Transverse colon (tissue), 4 donors: ENCODE data around the gene PCDHA13. TPM values are rescaled to one million over a fixed set of nuclear protein-coding genes. Genes with fewer than 3 reads are reported as not detected.
"Not testable (repeated sequence)": the region's sequence is repeated elsewhere in the genome, so short reads cannot be mapped to it uniquely, and the experiment has no call there.

Source experiments
- DNase-seq: peaks from one replicate; pipeline ENCODE4 v3.0.0-alpha.2; 2019
- H3K27ac ChIP-seq, 4 donors: fragments of 200-600 bp; sonication (generic); 2 replicates each; pipeline ENCODE4 v1.5.1; 2016 to 2018; ENCODE audit warnings: inconsistent platforms in 4 of 4
- H3K27me3 ChIP-seq: fragments of 200-600 bp; sonication (generic); 2 replicates; pipeline ENCODE4 v1.5.1; 2017; ENCODE audit warnings: inconsistent platforms
- H3K36me3 ChIP-seq, 4 donors: fragments of 200-600 bp; sonication (generic); 2 replicates each; pipeline ENCODE4 v1.5.1; 2017 to 2019; ENCODE audit warnings: inconsistent platforms in 4 of 4
- H3K4me1 ChIP-seq, 4 donors: fragments of 200-600 bp; sonication (generic); 2 replicates each; pipeline ENCODE4 v1.5.1; 2017 to 2020; ENCODE audit warnings: inconsistent platforms in 4 of 4
- H3K4me3 ChIP-seq, 4 donors: fragments of 200-600 bp; sonication (generic); 1 replicate in 1 of 4; 2 replicates in 3 of 4; pipeline versions ENCODE4 v1.5.1 to v1.6.1; 2017 to 2019; ENCODE audit warnings: inconsistent platforms in 4 of 4
- H3K9me3 ChIP-seq, 2 donors: fragments of 200-600 bp; sonication (generic); 2 replicates each; pipeline ENCODE4 v1.5.1; 2017 to 2019; ENCODE audit warnings: inconsistent platforms in 2 of 2
- EP300 ChIP-seq: sonication (generic); formaldehyde crosslinking; IDR thresholded peaks from one replicate; pipeline ENCODE4 v1.6.1; 2017; ENCODE audit warnings: antibody characterized with exemption, low read depth
- POLR2A ChIP-seq: fragments of 450-650 bp; IDR thresholded peaks from one replicate; pipeline ENCODE4 v1.6.1; 2016; ENCODE audit warnings: antibody characterized with exemption, mild to moderate bottlenecking, moderate library complexity
- POLR2AphosphoS5 ChIP-seq, 3 donors: sonication (generic); formaldehyde crosslinking; IDR thresholded peaks; one replicate each; pipeline ENCODE4 v1.6.1; 2016; ENCODE audit warnings: antibody characterized with exemption in 3 of 3
- WGBS, 2 donors: methylation state at CpG; one replicate each; pipeline ENCODE4 v1.1.5; 2018; ENCODE audit warnings: low coverage in 1 of 2; 5-methylcytosine and 5-hydroxymethylcytosine counted together
- in situ Hi-C, 4 donors: fragments of 200-750 bp; cut with MboI; loops; one replicate each; pipeline versions ENCODE4 v1.15.0 to v1.15.1; 2017; ENCODE audit warnings: low sequenced_read_pairs in 3 of 4, low pct_ligation_motif_present in 1 of 4, low pct_unique_long_range_greater_than_20kb in 1 of 4
- intact Hi-C: fragments of 100-400 bp; cut with DNase I; formaldehyde crosslinking; loops from one replicate; pipeline ENCODE4 v1.15.1; 2023; ENCODE audit warnings: low total_unique reads
- total RNA-seq, 4 donors: library from RNA; depleted of rRNA; stranded (reverse); fragments of >200 nt; gene quantifications; one replicate each; pipeline ENCODE4 v1.1.0, GENCODE V29; 2016
- TF ChIP-seq, protein P1 (sequence below), 5 experiments: fragments of 200-600 bp in 3 of 5; fragments of 450-650 bp in 2 of 5; sonication (generic) in 3 of 5; IDR thresholded peaks; 1 replicate in 2 of 5; 2 replicates in 3 of 5; pipeline ENCODE4 v1.5.1; 2016 to 2017; ENCODE audit warnings: antibody characterized with exemption in 5 of 5, inconsistent platforms in 3 of 5, mild to moderate bottlenecking in 2 of 5, moderate library complexity in 1 of 5

Gene PCDHA13
- total RNA-seq, 4 donors from 2014 or later = 0.32 to 0.55 TPM; not detected in 2

DNA sequence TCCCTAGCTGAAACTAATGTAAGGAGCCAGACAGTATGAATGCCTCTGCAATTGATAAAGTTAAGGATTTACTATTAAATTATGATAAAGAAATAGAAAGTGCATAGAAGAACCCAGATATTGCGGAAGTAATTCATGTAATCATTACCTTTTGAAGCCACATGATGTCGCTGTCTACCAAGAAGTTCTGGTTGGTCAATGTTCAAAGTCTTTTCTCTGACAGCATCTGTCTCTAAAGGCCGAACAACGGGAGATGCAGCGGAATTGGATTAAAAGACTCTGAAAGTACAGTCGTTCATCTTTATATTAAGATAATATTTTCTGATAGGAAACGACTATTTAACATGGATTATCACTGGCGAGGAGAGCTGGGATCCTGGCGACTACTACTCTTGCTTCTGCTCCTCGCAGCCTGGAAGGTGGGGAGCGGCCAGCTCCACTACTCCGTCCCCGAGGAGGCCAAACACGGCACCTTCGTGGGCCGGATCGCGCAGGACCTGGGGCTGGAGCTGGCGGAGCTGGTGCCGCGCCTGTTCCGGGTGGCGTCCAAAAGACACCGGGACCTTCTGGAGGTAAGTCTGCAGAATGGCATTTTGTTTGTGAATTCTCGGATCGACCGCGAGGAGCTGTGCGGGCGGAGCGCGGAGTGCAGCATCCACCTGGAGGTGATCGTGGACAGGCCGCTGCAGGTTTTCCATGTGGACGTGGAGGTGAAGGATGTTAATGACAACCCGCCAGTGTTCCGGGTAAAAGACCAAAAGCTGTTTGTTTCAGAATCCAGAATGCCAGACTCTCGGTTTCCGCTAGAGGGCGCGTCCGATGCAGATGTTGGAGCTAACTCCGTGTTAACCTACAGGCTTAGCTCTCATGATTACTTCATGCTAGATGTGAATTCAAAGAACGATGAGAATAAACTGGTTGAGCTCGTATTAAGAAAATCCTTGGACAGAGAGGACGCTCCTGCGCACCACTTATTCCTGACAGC, 40.7 kb upstream of the PCDHA13 start, which contains the start of gene PCDHA8:
PCDHA8 (plus strand) TSS at position 210 of the 985 bp plus-strand sequence; CDS start at position 345, 135 bp downstream.
- Histone ChIP-seq H3K27me3 (peaks cover 14% of the 10 kb centered on the region), H3K9me3 (peaks cover 9 to 25% of the 10 kb centered on the region in 2 donors), H3K4me3 (no peak within 1 kb of the TSS), H3K4me1 (no peaks in the 10 kb centered on the region), H3K36me3 (no peaks in the 10 kb centered on the region), H3K27ac (no peak within 1 kb of the TSS)
- in situ Hi-C loops (no loop called here), intact Hi-C loops (no loop called here)
- no peak for DNase-seq
- TF ChIP-seq POLR2A = no peak
- no peak for TF ChIP-seq POLR2AphosphoS5 (IDR thresholded peaks at IDR 0.05)
- TF ChIP-seq EP300 = no peak
- TF ChIP-seq, protein P1, sequence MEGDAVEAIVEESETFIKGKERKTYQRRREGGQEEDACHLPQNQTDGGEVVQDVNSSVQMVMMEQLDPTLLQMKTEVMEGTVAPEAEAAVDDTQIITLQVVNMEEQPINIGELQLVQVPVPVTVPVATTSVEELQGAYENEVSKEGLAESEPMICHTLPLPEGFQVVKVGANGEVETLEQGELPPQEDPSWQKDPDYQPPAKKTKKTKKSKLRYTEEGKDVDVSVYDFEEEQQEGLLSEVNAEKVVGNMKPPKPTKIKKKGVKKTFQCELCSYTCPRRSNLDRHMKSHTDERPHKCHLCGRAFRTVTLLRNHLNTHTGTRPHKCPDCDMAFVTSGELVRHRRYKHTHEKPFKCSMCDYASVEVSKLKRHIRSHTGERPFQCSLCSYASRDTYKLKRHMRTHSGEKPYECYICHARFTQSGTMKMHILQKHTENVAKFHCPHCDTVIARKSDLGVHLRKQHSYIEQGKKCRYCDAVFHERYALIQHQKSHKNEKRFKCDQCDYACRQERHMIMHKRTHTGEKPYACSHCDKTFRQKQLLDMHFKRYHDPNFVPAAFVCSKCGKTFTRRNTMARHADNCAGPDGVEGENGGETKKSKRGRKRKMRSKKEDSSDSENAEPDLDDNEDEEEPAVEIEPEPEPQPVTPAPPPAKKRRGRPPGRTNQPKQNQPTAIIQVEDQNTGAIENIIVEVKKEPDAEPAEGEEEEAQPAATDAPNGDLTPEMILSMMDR (IDR thresholded peaks at IDR 0.05) = no peak
- 42 to 59% methylated on average over 17 to 47 of the region's 47 CpGs for WGBS, 2 donors

GRCh38 chr5:140842798-140843733, 38.9 kb upstream of the PCDHA13 start:
- TF ChIP-seq EP300 (no peak), POLR2A (no peak)
- TF ChIP-seq, protein P1 (IDR thresholded peaks at IDR 0.05) = no peak
- Histone ChIP-seq H3K9me3 (peaks cover 5 to 31% of the 10 kb centered on the region in 2 donors), H3K4me3 (no peak overlapping the region), H3K36me3 (no peaks in the 10 kb centered on the region), H3K4me1 (no peaks in the 10 kb centered on the region), H3K27ac (no peak overlapping the region), H3K27me3 (peaks cover 22% of the 10 kb centered on the region)
- intact Hi-C loops (no loop called here), in situ Hi-C loops (no loop called here)
- DNase-seq = no peak
- WGBS, 2 donors = 83% methylated on average over 87 of the region's 87 CpGs; no CpG with 5 or more reads in 1 of the 2 donors

DNA sequence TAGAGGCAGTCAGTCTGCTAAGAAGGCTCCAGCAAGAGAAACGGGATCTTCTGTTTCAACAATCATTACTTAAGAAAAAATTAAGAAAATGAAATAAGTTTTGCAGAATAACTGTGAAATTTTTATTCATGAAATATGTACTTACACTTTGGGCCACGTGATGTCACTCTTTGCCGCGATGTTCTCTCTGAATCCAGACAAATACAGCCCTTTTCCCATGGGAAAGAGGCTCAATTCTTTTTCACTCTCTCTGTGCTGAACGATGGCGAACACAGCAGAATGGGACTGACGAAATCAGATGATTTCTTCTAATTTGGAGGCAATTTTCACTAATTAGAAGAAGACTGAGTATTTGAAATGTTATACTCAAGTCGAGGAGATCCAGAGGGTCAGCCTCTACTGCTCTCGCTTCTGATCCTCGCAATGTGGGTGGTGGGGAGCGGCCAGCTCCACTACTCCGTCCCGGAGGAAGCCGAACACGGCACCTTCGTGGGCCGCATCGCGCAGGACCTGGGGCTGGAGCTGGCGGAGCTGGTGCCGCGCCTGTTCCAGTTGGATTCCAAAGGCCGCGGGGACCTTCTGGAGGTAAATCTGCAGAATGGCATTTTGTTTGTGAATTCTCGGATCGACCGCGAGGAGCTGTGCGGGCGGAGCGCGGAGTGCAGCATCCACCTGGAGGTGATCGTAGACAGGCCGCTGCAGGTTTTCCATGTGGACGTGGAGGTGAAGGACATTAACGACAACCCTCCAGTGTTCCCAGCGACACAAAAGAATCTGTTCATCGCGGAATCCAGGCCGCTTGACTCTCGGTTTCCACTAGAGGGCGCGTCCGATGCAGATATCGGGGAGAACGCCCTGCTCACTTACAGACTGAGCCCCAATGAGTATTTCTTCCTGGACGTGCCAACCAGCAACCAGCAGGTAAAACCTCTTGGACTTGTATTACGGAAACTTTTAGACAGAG, 33.5 kb upstream of the PCDHA13 start, which contains the start of gene PCDHA9:
PCDHA9 (plus strand) TSS at position 244 of the 964 bp plus-strand sequence; CDS start at position 358, 114 bp downstream.
- 48 to 63% methylated on average over 8 to 27 of the region's 48 CpGs for WGBS, 2 donors
- Histone ChIP-seq H3K27me3 (peaks cover 26% of the 10 kb centered on the region), H3K9me3 (peaks cover 10 to 27% of the 10 kb centered on the region in 2 donors)
- H3K4me1 ChIP-seq, DNase-seq, H3K4me3 ChIP-seq, H3K27ac ChIP-seq, H3K36me3 ChIP-seq, in situ Hi-C loops, intact Hi-C loops: not testable (repeated sequence)

DNA sequence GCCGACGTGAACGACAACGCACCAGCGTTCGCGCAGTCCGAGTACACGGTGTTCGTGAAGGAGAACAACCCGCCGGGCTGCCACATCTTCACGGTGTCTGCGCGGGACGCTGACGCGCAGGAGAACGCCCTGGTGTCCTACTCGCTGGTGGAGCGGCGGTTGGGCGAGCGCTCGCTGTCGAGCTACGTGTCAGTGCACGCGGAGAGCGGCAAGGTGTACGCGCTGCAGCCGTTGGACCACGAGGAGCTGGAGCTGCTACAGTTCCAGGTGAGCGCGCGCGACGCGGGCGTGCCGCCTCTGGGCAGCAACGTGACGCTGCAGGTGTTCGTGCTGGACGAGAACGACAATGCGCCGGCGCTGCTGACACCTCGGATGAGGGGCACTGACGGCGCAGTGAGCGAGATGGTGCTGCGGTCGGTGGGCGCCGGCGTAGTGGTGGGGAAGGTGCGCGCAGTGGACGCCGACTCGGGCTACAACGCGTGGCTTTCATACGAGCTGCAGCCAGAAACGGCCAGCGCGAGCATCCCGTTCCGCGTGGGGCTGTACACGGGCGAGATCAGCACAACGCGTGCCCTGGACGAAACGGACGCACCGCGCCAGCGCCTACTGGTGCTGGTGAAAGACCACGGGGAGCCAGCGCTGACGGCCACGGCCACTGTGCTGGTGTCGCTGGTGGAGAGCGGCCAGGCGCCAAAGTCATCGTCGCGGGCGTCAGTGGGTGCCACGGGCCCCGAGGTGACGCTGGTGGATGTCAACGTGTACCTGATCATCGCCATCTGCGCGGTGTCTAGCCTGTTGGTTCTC, 31.9 kb upstream of the PCDHA13 start:
- H3K4me3 ChIP-seq, in situ Hi-C loops, DNase-seq, H3K27ac ChIP-seq, H3K36me3 ChIP-seq, H3K4me1 ChIP-seq, intact Hi-C loops: not testable (repeated sequence)
- H3K27me3 ChIP-seq = peaks cover 26% of the 10 kb centered on the region
- WGBS, 2 donors = 78% methylated on average over 98 of the region's 101 CpGs; no CpG with 5 or more reads in 1 of the 2 donors
- H3K9me3 ChIP-seq = peaks cover 6 to 31% of the 10 kb centered on the region in 2 donors
